ENCODE measurements around the gene QPCT. TPM values are rescaled to one million over a fixed set of nuclear protein-coding genes. Genes with fewer than 3 reads are reported as not detected.

Gene QPCT
- polyA plus RNA-seq, 1 of the 3 experiments (the other 2 are of a cell fraction) = 0.12 TPM

DNA sequence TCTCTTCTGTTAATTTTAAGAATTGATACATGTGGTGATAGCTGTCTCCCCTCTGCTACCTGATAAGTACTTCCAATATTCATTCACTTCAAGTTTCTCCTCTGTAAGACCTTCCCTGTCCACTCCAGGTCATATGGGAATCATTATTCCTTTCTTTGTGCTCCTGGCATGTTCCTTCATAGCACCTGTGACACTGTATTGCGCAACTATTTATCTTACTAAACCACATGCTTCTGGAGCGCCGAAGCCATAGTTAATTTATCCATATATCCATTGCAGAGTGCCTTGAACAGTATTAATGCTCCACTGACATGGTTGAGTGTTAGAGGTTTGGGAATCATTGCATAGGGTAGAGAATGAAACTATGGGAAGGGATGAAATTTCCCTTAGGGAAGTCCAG lies 11.9 kb upstream of the QPCT start (continued):
- TF ChIP-seq GABPA (IDR thresholded peaks at IDR 0.05; ENCODE audit: low read depth) = no peak
- TF ChIP-seq MEF2A (IDR thresholded peaks at IDR 0.05; ENCODE audit: borderline replicate concordance, low read depth) = no peak
- TF ChIP-seq RAD21 (IDR thresholded peaks at IDR 0.05; ENCODE audit: low read length) = no peak
- no peak for TF ChIP-seq FOXM1 (IDR thresholded peaks at IDR 0.05; ENCODE audit: low read depth)
- no peak for TF ChIP-seq RXRA (IDR thresholded peaks at IDR 0.05; ENCODE audit: borderline replicate concordance, low read depth)
- no peak for TF ChIP-seq TCF12 (IDR thresholded peaks at IDR 0.05)
- TF ChIP-seq NRF1 (IDR thresholded peaks at IDR 0.05; ENCODE audit: low read depth, low read length) = no peak
- TF ChIP-seq YY1 (IDR thresholded peaks at IDR 0.05; ENCODE audit: low read depth) = no peak
- TF ChIP-seq RCOR1 (IDR thresholded peaks at IDR 0.05; ENCODE audit: low read length) = no peak
- no peak for TF ChIP-seq FOSL2 (IDR thresholded peaks at IDR 0.05; ENCODE audit: borderline replicate concordance, low read depth)
- no peak for TF ChIP-seq USF2 (IDR thresholded peaks at IDR 0.05; ENCODE audit: borderline replicate concordance, low read depth, low read length)
- TF ChIP-seq ELF1 (IDR thresholded peaks at IDR 0.05) = no peak

DNA sequence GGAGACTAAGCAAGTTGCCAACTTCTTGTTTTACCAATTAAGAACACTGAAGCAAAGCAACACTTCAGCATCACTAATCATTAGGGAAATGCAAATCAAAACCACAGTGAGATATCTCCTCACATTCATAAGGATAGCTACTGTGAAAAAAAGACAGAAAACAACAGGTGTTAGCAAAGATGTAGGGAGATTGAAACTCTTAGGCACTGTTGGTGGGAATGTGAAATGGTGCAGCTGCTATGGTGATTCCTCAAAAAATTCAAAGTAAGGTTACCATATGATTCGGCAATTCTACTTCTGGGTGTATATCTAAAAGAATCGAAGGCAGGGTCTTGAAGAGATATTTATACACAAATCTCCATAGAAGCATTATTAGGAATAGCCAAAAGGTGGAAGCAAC lies 11.2 kb upstream of the QPCT start:
- Histone ChIP-seq H3K79me2 (ENCODE audit: insufficient read depth) (no peaks in the 10 kb centered on the region), H3K9ac (no peak overlapping the region), H2AFZ (ENCODE audit: low read depth) (no peak overlapping the region), H3K27ac (ENCODE audit: low read depth in 2 of 2, low read length in 1 of 2) (no peak overlapping the region), H3K36me3 (replicated peaks in 1 of 2; ENCODE audit: control insufficient read depth in 1 of 2, insufficient read depth in 2 of 2, low read length in 1 of 2) (no peaks in the 10 kb centered on the region), H3K4me2 (no peak overlapping the region), H3K9me2 (no peaks in the 10 kb centered on the region), H4K20me1 (ENCODE audit: insufficient read depth) (no peaks in the 10 kb centered on the region), H3F3A (replicated peaks; ENCODE audit: insufficient read depth) (no peaks in the 10 kb centered on the region), H3K9me3 (no peaks in the 10 kb centered on the region), H3K4me1 (ENCODE audit: control insufficient read depth in 1 of 2, insufficient read depth in 2 of 2, low read depth in 1 of 2, low read length in 1 of 2) (peaks cover 0 to 3% of the 10 kb centered on the region in 2 experiments; a peak in 2 of 4 replicates), H3K27me3 (ENCODE audit: insufficient read depth) (no peaks in the 10 kb centered on the region), H3K4me3 (ENCODE audit: low read depth in 2 of 2, low read length in 1 of 2) (no peak overlapping the region)
- WGBS (ENCODE audit: low lambda C conversion rate) = 60% methylated on average over 2 of the region's 2 CpGs
- POLR2A ChIA-PET = no interaction called here
- CTCF ChIA-PET = no interaction called here
- no peak for DNase-seq
- TF ChIP-seq RAD21 (IDR thresholded peaks at IDR 0.05; ENCODE audit: low read length) (no peak), CHD2 (IDR thresholded peaks at IDR 0.05; ENCODE audit: low read length, partially characterized antibody) (no peak), TEAD4 (IDR thresholded peaks at IDR 0.05; ENCODE audit: borderline replicate concordance, insufficient read depth) (no peak), SIN3A (IDR thresholded peaks at IDR 0.05; ENCODE audit: borderline replicate concordance, low read depth, low read length) (no peak), MEF2A (IDR thresholded peaks at IDR 0.05; ENCODE audit: borderline replicate concordance, low read depth) (no peak), USF2 (IDR thresholded peaks at IDR 0.05; ENCODE audit: borderline replicate concordance, low read depth, low read length) (no peak), YY1 (IDR thresholded peaks at IDR 0.05; ENCODE audit: low read depth) (no peak), FOXM1 (IDR thresholded peaks at IDR 0.05; ENCODE audit: low read depth) (no peak), RCOR1 (IDR thresholded peaks at IDR 0.05; ENCODE audit: low read length) (no peak), FOXJ3 (CRISPR knock-in tag; IDR thresholded peaks at IDR 0.05) (no peak), ELF1 (IDR thresholded peaks at IDR 0.05) (no peak), EZH2phosphoT487 (IDR thresholded peaks at IDR 0.05; ENCODE audit: borderline replicate concordance, low read depth) (no peak)
- TF ChIP-seq, protein P1, sequence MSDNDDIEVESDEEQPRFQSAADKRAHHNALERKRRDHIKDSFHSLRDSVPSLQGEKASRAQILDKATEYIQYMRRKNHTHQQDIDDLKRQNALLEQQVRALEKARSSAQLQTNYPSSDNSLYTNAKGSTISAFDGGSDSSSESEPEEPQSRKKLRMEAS (IDR thresholded peaks at IDR 0.05; ENCODE audit: low read depth) = no peak

All from SK-N-SH (cell line).